SK-MEL-5 (cell line): ENCODE results near the gene PELI2. TPM values are rescaled to one million over a fixed set of nuclear protein-coding genes. Genes with fewer than 3 reads are reported as not detected.

Experiments
- DNase-seq: peaks from one replicate; pipeline ENCODE4 v3.0.0-alpha.2; 2016; ENCODE audit warnings: low read depth, low spot score
- in situ Hi-C: cut with HindIII; loops from 2 replicates; pipeline ENCODE4 v1.10.0; 2016; ENCODE audit warnings: low sequenced_read_pairs, high pct_unique_total_duplicates, low pct_unique_long_range_greater_than_20kb
- total RNA-seq: library from RNA; depleted of rRNA; stranded (reverse); fragments of >200 nt; shearing (Covaris generic); gene quantifications from 2 replicates; pipeline ENCODE4 v1.2.3, GENCODE V29; 2014

PELI2 gene
- total RNA-seq, 1 experiment from 2014 or later, result 3.2 TPM

GRCh38 chr14:56115976-56116893, 2.0 kb upstream of the PELI2 start:
- in situ Hi-C loops, result no loop called here

GRCh38 chr14:56118611-56119181, 485 bp downstream of the PELI2 start:
- in situ Hi-C loops, result no loop called here
- DNase-seq, result no peak

More at GRCh38 chr14:56115976-56116893, 2.0 kb upstream of the PELI2 start:
- peak; percentile 44 for DNase-seq

- in situ Hi-C loops, result no loop called here
- no peak for DNase-seq
Measured at GRCh38 chr14:56119201-56119981, 1.2 kb downstream of the PELI2 start.

- in situ Hi-C loops, result no loop called here
- DNase-seq, result no peak
Measured at GRCh38 chr14:56120091-56120691, 2.0 kb downstream of the PELI2 start.

GRCh38 chr14:56121816-56122215, 3.6 kb downstream of the PELI2 start:
- in situ Hi-C loops, result no loop called here
- DNase-seq, result no peak

GRCh38 chr14:56122301-56122700, 4.1 kb downstream of the PELI2 start:
- in situ Hi-C loops, result no loop called here

GRCh38 chr14:56124327-56124726, 6.1 kb downstream of the PELI2 start:
- in situ Hi-C loops, result no loop called here
- no peak for DNase-seq

More at GRCh38 chr14:56122301-56122700, 4.1 kb downstream of the PELI2 start:
- no peak for DNase-seq

- DNase-seq, result no peak
- in situ Hi-C loops, result no loop called here
Measured at GRCh38 chr14:56125772-56126636, 7.8 kb downstream of the PELI2 start.

GRCh38 chr14:56126637-56126913, 8.4 kb downstream of the PELI2 start:
- no peak for DNase-seq
- in situ Hi-C loops, result no loop called here

GRCh38 chr14:56127156-56127555, 8.9 kb downstream of the PELI2 start:
- DNase-seq, result no peak
- in situ Hi-C loops, result no loop called here

GRCh38 chr14:56129092-56129491, 10.9 kb downstream of the PELI2 start:
- DNase-seq, result no peak
- in situ Hi-C loops, result no loop called here

GRCh38 chr14:56129933-56130332, 11.7 kb downstream of the PELI2 start:
- in situ Hi-C loops, result no loop called here
- DNase-seq, result no peak

GRCh38 chr14:56131004-56131864, 13.0 kb downstream of the PELI2 start:
- DNase-seq, result no peak
- in situ Hi-C loops, result no loop called here

- DNase-seq, result no peak
- in situ Hi-C loops, result no loop called here
Measured at GRCh38 chr14:56131865-56132833, 13.9 kb downstream of the PELI2 start.

GRCh38 chr14:56133547-56133946, 15.3 kb downstream of the PELI2 start:
- in situ Hi-C loops, result no loop called here
- DNase-seq, result no peak
